OCI-LY3 (cell line): ENCODE measurements around the gene SEC16A.

Source experiments
- EZH2phosphoT487 ChIP-seq: fragments of 200-600 bp; shearing (Covaris generic); IDR thresholded peaks from 2 replicates; pipeline ENCODE4 v1.6.1; 2018; ENCODE audit warnings: antibody characterized with exemption, mixed run types, low read depth
- TF ChIP-seq, protein P1 (sequence below): fragments of 200-600, 300-600 bp; sonication (generic); IDR thresholded peaks from 2 replicates; pipeline ENCODE4 v1.5.1; 2014; ENCODE audit warnings: antibody characterized with exemption, low read length, low read depth

GRCh38 chr9:136443087-136443486 is 39.8 kb downstream of the SEC16A start:
- TF ChIP-seq, protein P1, sequence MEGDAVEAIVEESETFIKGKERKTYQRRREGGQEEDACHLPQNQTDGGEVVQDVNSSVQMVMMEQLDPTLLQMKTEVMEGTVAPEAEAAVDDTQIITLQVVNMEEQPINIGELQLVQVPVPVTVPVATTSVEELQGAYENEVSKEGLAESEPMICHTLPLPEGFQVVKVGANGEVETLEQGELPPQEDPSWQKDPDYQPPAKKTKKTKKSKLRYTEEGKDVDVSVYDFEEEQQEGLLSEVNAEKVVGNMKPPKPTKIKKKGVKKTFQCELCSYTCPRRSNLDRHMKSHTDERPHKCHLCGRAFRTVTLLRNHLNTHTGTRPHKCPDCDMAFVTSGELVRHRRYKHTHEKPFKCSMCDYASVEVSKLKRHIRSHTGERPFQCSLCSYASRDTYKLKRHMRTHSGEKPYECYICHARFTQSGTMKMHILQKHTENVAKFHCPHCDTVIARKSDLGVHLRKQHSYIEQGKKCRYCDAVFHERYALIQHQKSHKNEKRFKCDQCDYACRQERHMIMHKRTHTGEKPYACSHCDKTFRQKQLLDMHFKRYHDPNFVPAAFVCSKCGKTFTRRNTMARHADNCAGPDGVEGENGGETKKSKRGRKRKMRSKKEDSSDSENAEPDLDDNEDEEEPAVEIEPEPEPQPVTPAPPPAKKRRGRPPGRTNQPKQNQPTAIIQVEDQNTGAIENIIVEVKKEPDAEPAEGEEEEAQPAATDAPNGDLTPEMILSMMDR, result no peak
- TF ChIP-seq EZH2phosphoT487, result no peak
